ENCODE results near the gene SLC43A2.
"Not testable (repeated sequence)": the region's sequence is repeated elsewhere in the genome, so short reads cannot be mapped to it uniquely, and the experiment has no call there.

SLC43A2 gene

GRCh38 chr17:1541367-1541904, 87.2 kb downstream of the SLC43A2 start:
- no peak for DNase-seq (ENCODE audit: low read depth in 1 of 2, low spot score in 1 of 2)

GRCh38 chr17:1539811-1540210, 88.8 kb downstream of the SLC43A2 start:
- no peak for DNase-seq (ENCODE audit: low read depth in 1 of 2, low spot score in 1 of 2)

- DNase-seq (ENCODE audit: low read depth in 1 of 2, low spot score in 1 of 2): no peak
Measured at GRCh38 chr17:1535737-1536136, 92.9 kb downstream of the SLC43A2 start.

GRCh38 chr17:1533661-1534325, 94.8 kb downstream of the SLC43A2 start:
- no peak for DNase-seq (ENCODE audit: low read depth in 1 of 2, low spot score in 1 of 2)

- peak in 1 of 2 donors; percentile 11 for DNase-seq (ENCODE audit: low read depth in 1 of 2, low spot score in 1 of 2)
Measured at GRCh38 chr17:1532836-1533602, 95.6 kb downstream of the SLC43A2 start.

- DNase-seq (ENCODE audit: low read depth in 1 of 2, low spot score in 1 of 2): no peak
Measured at GRCh38 chr17:1529863-1530262, 98.8 kb downstream of the SLC43A2 start.

GRCh38 chr17:1526876-1527275, 101.8 kb downstream of the SLC43A2 start:
- DNase-seq (ENCODE audit: low read depth in 1 of 2, low spot score in 1 of 2): not testable (repeated sequence)

GRCh38 chr17:1522626-1523025, 106.0 kb downstream of the SLC43A2 start:
- DNase-seq (ENCODE audit: low read depth in 1 of 2, low spot score in 1 of 2): no peak

GRCh38 chr17:1521086-1521640, 107.5 kb downstream of the SLC43A2 start:
- DNase-seq (ENCODE audit: low read depth in 1 of 2, low spot score in 1 of 2): no peak

GRCh38 chr17:1519678-1520077, 109.0 kb downstream of the SLC43A2 start:
- DNase-seq (ENCODE audit: low read depth in 1 of 2, low spot score in 1 of 2): no peak

All from activated T-helper 1 cell treated with anti-CD3 and anti-CD28 coated beads, Interleukin-2, amount 50 U/mL, for 16 hours (primary cell).